Choroid plexus epithelial cell (primary cell): Measurements from ENCODE around the gene KCNH2.

Experiments used
- DNase-seq: peaks from one replicate; pipeline ENCODE4 v3.0.0-alpha.2; 2010; ENCODE audit warnings: low read depth
- H3K4me3 ChIP-seq: 2 replicates; pipeline ENCODE4 v1.5.1; 2011; ENCODE audit warnings: low read depth, mild to moderate bottlenecking, control low read depth, low read length, moderate library complexity
- TF ChIP-seq, protein P1 (sequence below): conservative IDR thresholded peaks from 2 replicates; pipeline ENCODE4 v1.5.1; 2011; ENCODE audit warnings: low read depth, mild to moderate bottlenecking, control low read depth, inconsistent platforms, low read length, moderate library complexity

The KCNH2 gene

GRCh38 chr7:150980663-150981062 lies 2.5 kb upstream of the KCNH2 start:
- no peak overlapping the region for H3K4me3 ChIP-seq
- TF ChIP-seq, protein P1, sequence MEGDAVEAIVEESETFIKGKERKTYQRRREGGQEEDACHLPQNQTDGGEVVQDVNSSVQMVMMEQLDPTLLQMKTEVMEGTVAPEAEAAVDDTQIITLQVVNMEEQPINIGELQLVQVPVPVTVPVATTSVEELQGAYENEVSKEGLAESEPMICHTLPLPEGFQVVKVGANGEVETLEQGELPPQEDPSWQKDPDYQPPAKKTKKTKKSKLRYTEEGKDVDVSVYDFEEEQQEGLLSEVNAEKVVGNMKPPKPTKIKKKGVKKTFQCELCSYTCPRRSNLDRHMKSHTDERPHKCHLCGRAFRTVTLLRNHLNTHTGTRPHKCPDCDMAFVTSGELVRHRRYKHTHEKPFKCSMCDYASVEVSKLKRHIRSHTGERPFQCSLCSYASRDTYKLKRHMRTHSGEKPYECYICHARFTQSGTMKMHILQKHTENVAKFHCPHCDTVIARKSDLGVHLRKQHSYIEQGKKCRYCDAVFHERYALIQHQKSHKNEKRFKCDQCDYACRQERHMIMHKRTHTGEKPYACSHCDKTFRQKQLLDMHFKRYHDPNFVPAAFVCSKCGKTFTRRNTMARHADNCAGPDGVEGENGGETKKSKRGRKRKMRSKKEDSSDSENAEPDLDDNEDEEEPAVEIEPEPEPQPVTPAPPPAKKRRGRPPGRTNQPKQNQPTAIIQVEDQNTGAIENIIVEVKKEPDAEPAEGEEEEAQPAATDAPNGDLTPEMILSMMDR: no peak
- no peak for DNase-seq

DNA sequence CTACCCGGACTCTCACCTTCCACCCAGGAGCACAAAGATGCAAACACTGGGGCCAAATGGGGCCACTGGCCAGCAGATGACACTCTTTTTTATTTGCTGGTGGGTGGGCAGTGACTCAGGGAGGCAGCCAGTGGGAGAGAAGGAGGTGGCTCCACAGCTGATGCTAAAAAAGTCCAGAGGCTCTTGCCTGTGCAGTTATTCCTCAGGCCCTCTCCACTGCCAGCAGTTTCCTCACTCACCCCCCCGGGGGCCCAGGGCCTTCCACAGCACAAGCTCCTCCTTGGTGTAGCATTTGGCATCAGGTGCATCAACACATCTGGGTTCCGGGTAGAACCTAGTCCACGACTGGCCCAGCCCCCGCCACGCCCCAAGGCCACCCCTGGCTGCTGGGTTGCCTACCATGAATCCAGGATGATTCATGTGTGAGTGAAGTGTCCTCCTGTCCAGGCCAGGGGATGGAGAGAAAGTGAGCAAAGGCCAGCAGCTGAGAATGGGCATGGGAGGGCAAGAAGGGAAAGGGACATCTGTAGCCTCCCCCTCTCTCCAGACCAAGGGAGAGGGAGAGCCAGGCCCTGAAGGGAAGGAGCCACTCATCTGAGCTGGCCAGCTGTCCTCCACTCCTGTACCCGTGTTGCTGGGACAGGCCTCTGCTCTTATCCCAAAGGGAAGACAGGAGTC lies 1.7 kb upstream of the KCNH2 start:
- DNase-seq: no peak
- TF ChIP-seq, protein P1: no peak
- H3K4me3 ChIP-seq: no peak overlapping the region

GRCh38 chr7:150977382-150978125 lies 567 bp downstream of the KCNH2 start:
- H3K4me3 ChIP-seq: no peak overlapping the region
- TF ChIP-seq, protein P1: no peak
- DNase-seq: no peak

DNA sequence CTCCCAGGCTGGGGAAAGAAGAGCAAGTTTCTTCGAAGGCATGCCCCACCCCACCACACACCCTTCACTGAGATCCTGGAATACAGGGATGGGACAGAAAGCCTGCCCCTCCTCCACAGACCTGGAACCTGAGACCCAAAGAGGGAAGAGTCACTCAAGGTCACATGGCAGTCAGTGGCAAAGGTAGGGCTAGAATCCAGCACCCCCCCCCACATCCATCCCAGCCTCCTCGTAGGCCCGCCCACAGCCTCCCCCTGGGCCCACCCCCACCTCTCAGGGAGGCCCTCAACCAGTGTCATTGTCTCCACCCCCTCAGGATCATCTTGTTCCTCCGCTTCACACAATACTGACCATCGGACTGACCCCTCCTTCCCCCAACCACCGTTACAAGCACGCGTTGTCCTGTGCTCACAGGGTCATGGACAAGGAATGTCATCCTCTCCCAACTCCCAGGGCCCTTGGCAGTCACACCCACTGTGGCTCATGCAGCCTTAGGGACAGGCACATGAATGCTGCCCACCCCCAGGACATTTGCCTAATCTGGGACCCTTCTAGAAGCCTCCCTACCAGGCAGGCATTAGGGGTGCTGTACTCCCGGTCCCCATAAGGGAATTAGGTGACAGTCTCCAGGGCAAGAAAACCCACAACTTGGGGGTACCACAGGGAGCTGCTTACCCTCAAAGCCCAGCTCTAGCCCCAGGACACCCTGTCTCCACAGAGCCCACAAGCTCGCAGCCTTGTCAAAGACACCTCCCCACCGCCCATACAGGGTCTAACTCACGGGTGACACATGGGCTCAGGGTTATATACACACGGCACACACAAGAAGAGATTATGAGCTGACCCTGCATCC lies 1.4 kb downstream of the KCNH2 start:
- TF ChIP-seq, protein P1: no peak
- DNase-seq: no peak
- H3K4me3 ChIP-seq: no peak overlapping the region

DNA sequence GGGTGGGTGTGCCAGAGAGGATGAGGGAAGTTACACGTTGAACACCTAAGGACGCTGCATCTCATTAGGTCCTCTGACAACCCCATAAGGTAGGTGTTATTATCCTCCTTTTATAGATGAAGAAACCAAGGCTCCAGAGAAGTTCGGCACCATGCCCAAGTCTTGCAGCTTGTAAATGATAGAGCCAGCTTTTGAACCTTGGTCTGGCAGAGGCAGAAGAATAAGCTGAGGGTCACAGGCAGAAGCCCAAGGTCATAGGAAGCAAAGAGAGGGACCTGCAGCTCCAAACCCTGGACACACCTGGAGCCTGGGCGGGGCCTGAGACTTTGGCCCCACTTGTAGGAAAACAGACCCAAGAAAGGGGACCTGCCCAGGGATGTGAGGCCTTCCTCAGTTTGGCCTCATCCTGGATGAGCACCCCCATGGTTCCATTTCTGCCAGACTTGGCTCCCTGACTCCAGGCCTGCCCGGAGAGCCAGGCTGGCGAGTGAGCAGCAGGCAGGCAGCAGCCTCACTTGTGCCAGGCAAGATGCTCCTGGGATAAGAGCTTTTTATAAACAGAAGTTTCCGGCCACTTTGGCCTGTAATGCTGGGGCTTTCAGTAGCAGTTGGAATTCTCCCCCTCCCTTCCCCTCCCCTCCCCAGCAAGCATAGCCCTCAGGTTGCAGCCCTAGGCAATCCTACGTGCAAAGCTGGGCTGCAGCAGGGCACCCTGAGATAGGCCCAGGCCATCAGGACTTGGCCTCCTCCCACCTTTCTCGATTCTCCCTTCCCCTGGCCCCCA lies 2.4 kb downstream of the KCNH2 start:
- TF ChIP-seq, protein P1: no peak
- DNase-seq: no peak
- H3K4me3 ChIP-seq: no peak overlapping the region
